K562 (cell line): ENCODE data around the gene DGUOK. TPM values are rescaled to one million over a fixed set of nuclear protein-coding genes. Genes with fewer than 3 reads are reported as not detected.

Experiments
- ETS2 ChIP-seq: IDR thresholded peaks from 2 replicates; pipeline ENCODE4 v1.6.1; 2016; ENCODE audit warnings: borderline replicate concordance, missing genetic modification characterization, mild to moderate bottlenecking, moderate library complexity, missing compliant biosample characterization; ENCODE audit not compliant: poor library complexity, severe bottlenecking
- HDAC8 ChIP-seq: fragments of 450-650 bp; IDR thresholded peaks from 2 replicates; pipeline ENCODE4 v1.6.1; 2016; ENCODE audit warnings: mild to moderate bottlenecking, missing genetic modification characterization, moderate library complexity, missing compliant biosample characterization
- MAFF ChIP-seq: IDR thresholded peaks from 2 replicates; pipeline ENCODE4 v1.6.1; 2012; ENCODE audit warnings: low read length, improper control_type of control experiment
- MAFK ChIP-seq: IDR thresholded peaks from 2 replicates; pipeline ENCODE4 v1.6.1; 2011; ENCODE audit warnings: low read length, improper control_type of control experiment
- SIN3B ChIP-seq: fragments of 450-650 bp; IDR thresholded peaks from 2 replicates; pipeline ENCODE4 v1.6.1; 2017; ENCODE audit warnings: low read depth, mild to moderate bottlenecking, moderate library complexity
- SOX6 ChIP-seq: fragments of 450-650 bp; IDR thresholded peaks from 2 replicates; pipeline ENCODE4 v1.6.1; 2014; ENCODE audit warnings: mild to moderate bottlenecking
- TAF7 ChIP-seq: fragments of 450-650 bp; IDR thresholded peaks from 2 replicates; pipeline ENCODE4 v1.6.1; 2016; ENCODE audit warnings: missing genetic modification characterization, missing compliant biosample characterization
- ZNF444 ChIP-seq: fragments of 250-450 bp; sonication (Bioruptor Pico); IDR thresholded peaks from 2 replicates; pipeline ENCODE4 v1.4.0; 2020; ENCODE audit warnings: mild to moderate bottlenecking, moderate library complexity
- polyA plus RNA-seq, 8 experiments: library from polyadenylated mRNA; depleted of rRNA in 4 of 8; stranded (reverse) in 5 of 8; unstranded in 3 of 8; fragments of >200 nt; fragmentation: Nextera tagmentation in 2 of 8; fragmentation: Illumina TruSeq in 1 of 8; extraction: Ambion mirVana in 2 of 8; extraction: Trizol in 1 of 8; gene quantifications; 2 replicates each; pipeline versions ENCODE4 v1.2.1 to v1.2.3, GENCODE V29; 2011 to 2014; ENCODE audit warnings: inconsistent platforms in 1 of 8, missing spikeins in 1 of 8
- total RNA-seq, 7 experiments: library from RNA; depleted of rRNA in 6 of 7; stranded (reverse); fragments of >200 nt in 6 of 7; fragmentation: Illumina TruSeq in 2 of 7; extraction: Trizol in 2 of 7; gene quantifications; 2 replicates each; pipeline versions ENCODE4 v1.2.1 to v1.2.3, GENCODE V29; 2011 to 2021; ENCODE audit warnings: low replicate concordance in 1 of 7
- TF ChIP-seq, protein P1 (sequence below), 2 experiments: fragments of 450-650 bp in 1 of 2; IDR thresholded peaks; 2 replicates each; pipeline ENCODE4 v1.6.1; 2011 to 2017; ENCODE audit warnings: low read depth in 2 of 2, antibody characterized with exemption in 1 of 2, borderline replicate concordance in 1 of 2, low read length in 1 of 2, mild to moderate bottlenecking in 1 of 2, mixed read lengths in 1 of 2; ENCODE audit not compliant: control insufficient read depth in 1 of 2
- TF ChIP-seq, protein P2 (sequence below): IDR thresholded peaks from 2 replicates; pipeline ENCODE4 v1.6.1; 2014; ENCODE audit warnings: antibody characterized with exemption
- TF ChIP-seq, protein P3 (sequence below): sonication (generic); formaldehyde crosslinking; IDR thresholded peaks from 2 replicates; pipeline ENCODE4 v1.8.0; 2022; ENCODE audit warnings: mild to moderate bottlenecking, missing genetic modification reagents, borderline replicate concordance
- TF ChIP-seq, protein P4 (sequence below): sonication (generic); formaldehyde crosslinking; IDR thresholded peaks from 2 replicates; pipeline ENCODE4 v1.8.0; 2022; ENCODE audit warnings: mild to moderate bottlenecking, missing genetic modification reagents

Gene DGUOK
- total and polyA plus RNA-seq, 9 of the 15 experiments (the other 6 are each of a cell fraction or from before 2014, with no cell fraction given), result 67.0 to 288 (median 126) TPM

DNA sequence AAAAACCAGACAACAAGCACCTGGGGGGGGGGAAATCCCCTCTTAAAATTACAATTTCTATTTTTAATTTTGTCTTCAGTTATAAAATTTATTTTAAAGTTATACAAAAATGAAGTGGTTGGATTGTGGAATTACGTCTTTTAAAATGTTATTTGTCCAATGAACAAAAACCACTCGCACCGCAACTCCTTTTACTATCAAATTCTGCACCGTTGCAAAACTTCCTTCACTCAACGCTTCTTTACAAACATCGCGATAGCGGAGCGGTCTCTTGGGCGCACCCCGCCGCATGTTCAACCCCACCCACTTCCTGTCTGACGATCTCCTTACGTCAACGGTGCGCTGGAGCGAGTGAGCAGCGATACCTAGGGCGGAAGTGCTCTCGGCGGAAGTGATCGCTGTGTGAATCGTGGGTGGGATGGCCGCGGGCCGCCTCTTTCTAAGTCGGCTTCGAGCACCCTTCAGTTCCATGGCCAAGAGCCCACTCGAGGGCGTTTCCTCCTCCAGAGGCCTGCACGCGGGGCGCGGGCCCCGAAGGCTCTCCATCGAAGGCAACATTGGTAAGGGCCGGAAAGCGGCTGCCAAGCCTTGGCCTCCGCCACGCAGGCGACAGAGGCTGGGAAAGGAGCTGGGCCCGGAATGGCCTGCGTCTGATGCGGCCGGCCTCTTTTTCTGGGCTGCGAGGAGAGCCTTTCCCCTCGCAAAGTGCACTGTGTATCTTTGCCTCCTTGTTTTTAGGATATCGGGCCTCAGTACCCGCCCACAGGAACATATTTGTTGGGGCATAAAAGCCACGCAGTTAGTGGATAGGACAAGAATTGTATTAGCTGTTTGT is at the start of gene DGUOK (continued):
- TF ChIP-seq, protein P1, sequence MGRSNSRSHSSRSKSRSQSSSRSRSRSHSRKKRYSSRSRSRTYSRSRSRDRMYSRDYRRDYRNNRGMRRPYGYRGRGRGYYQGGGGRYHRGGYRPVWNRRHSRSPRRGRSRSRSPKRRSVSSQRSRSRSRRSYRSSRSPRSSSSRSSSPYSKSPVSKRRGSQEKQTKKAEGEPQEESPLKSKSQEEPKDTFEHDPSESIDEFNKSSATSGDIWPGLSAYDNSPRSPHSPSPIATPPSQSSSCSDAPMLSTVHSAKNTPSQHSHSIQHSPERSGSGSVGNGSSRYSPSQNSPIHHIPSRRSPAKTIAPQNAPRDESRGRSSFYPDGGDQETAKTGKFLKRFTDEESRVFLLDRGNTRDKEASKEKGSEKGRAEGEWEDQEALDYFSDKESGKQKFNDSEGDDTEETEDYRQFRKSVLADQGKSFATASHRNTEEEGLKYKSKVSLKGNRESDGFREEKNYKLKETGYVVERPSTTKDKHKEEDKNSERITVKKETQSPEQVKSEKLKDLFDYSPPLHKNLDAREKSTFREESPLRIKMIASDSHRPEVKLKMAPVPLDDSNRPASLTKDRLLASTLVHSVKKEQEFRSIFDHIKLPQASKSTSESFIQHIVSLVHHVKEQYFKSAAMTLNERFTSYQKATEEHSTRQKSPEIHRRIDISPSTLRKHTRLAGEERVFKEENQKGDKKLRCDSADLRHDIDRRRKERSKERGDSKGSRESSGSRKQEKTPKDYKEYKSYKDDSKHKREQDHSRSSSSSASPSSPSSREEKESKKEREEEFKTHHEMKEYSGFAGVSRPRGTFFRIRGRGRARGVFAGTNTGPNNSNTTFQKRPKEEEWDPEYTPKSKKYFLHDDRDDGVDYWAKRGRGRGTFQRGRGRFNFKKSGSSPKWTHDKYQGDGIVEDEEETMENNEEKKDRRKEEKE (IDR thresholded peaks at IDR 0.05; ENCODE audit: borderline replicate concordance in 1 of 2, control insufficient read depth in 1 of 2, low read depth in 2 of 2, low read length in 1 of 2), result no peak
- no peak; the same call in 1 of the 2 replicates for TF ChIP-seq SOX6
- TF ChIP-seq HDAC8 (tag), result peak; percentile 74; the same call in 1 of the 2 replicates
- TF ChIP-seq MAFF, result peak; percentile 83
- TF ChIP-seq, protein P2, sequence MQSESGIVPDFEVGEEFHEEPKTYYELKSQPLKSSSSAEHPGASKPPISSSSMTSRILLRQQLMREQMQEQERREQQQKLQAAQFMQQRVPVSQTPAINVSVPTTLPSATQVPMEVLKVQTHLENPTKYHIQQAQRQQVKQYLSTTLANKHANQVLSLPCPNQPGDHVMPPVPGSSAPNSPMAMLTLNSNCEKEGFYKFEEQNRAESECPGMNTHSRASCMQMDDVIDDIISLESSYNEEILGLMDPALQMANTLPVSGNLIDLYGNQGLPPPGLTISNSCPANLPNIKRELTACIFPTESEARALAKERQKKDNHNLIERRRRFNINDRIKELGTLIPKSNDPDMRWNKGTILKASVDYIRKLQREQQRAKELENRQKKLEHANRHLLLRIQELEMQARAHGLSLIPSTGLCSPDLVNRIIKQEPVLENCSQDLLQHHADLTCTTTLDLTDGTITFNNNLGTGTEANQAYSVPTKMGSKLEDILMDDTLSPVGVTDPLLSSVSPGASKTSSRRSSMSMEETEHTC, result no peak
- TF ChIP-seq, protein P3, sequence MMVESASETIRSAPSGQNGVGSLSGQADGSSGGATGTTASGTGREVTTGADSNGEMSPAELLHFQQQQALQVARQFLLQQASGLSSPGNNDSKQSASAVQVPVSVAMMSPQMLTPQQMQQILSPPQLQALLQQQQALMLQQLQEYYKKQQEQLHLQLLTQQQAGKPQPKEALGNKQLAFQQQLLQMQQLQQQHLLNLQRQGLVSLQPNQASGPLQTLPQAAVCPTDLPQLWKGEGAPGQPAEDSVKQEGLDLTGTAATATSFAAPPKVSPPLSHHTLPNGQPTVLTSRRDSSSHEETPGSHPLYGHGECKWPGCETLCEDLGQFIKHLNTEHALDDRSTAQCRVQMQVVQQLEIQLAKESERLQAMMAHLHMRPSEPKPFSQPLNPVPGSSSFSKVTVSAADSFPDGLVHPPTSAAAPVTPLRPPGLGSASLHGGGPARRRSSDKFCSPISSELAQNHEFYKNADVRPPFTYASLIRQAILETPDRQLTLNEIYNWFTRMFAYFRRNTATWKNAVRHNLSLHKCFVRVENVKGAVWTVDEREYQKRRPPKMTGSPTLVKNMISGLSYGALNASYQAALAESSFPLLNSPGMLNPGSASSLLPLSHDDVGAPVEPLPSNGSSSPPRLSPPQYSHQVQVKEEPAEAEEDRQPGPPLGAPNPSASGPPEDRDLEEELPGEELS (CRISPR knock-in tag), result 0 out of 2 replicates have a peak, but pooled peaks have one; percentile 70
- peak; percentile 34 for TF ChIP-seq MAFK
- peak; percentile 83 for TF ChIP-seq SIN3B
- no peak for TF ChIP-seq ETS2 (tag)
- TF ChIP-seq, protein P4, sequence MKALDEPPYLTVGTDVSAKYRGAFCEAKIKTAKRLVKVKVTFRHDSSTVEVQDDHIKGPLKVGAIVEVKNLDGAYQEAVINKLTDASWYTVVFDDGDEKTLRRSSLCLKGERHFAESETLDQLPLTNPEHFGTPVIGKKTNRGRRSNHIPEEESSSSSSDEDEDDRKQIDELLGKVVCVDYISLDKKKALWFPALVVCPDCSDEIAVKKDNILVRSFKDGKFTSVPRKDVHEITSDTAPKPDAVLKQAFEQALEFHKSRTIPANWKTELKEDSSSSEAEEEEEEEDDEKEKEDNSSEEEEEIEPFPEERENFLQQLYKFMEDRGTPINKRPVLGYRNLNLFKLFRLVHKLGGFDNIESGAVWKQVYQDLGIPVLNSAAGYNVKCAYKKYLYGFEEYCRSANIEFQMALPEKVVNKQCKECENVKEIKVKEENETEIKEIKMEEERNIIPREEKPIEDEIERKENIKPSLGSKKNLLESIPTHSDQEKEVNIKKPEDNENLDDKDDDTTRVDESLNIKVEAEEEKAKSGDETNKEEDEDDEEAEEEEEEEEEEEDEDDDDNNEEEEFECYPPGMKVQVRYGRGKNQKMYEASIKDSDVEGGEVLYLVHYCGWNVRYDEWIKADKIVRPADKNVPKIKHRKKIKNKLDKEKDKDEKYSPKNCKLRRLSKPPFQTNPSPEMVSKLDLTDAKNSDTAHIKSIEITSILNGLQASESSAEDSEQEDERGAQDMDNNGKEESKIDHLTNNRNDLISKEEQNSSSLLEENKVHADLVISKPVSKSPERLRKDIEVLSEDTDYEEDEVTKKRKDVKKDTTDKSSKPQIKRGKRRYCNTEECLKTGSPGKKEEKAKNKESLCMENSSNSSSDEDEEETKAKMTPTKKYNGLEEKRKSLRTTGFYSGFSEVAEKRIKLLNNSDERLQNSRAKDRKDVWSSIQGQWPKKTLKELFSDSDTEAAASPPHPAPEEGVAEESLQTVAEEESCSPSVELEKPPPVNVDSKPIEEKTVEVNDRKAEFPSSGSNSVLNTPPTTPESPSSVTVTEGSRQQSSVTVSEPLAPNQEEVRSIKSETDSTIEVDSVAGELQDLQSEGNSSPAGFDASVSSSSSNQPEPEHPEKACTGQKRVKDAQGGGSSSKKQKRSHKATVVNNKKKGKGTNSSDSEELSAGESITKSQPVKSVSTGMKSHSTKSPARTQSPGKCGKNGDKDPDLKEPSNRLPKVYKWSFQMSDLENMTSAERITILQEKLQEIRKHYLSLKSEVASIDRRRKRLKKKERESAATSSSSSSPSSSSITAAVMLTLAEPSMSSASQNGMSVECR (CRISPR knock-in tag), result peak; percentile 72; the same call in 1 of the 2 replicates
- peak; percentile 84 for TF ChIP-seq TAF7 (tag)
- TF ChIP-seq ZNF444 (CRISPR knock-in tag), result no peak
